ENCODE measurements around the gene IFI27L2.

Gene IFI27L2

DNA sequence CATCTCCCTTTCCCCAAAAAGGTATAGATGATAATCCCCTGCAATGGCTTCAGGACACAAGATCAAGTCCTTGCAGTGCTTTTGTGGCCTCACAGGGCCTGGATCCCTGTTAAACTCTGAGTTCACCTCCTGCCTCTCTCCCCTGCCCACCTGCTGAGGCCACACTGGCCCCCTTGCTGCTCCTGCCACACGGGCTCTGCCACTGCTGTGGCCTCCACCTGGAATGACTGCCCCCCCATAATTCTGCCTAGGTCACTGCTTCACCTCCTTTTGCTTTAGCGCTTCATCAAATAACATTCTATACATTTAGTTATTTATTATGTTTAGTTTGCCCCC lies 19.5 kb downstream of the IFI27L2 start:
- Histone ChIP-seq H3K4me1 (ENCODE audit: control insufficient read depth in 1 of 2, insufficient read depth in 2 of 2, low read length in 2 of 2) (peaks cover 27 to 30% of the 10 kb centered on the region in 2 donors), H3K9ac (ENCODE audit: low read depth in 1 of 2, low read length in 2 of 2) (peak overlapping the region in 1 of 2 donors; percentile 44), H3K9me3 (ENCODE audit: control insufficient read depth in 1 of 2, low read length in 2 of 2) (no peaks in the 10 kb centered on the region), H3K4me3 (ENCODE audit: low read depth in 1 of 2, low read length in 2 of 2) (no peak overlapping the region), H3K36me3 (ENCODE audit: control insufficient read depth in 1 of 2, insufficient read depth in 2 of 2, low read length in 2 of 2) (no peaks in the 10 kb centered on the region), H3K27me3 (ENCODE audit: control insufficient read depth in 1 of 2, insufficient read depth in 2 of 2, low read length in 2 of 2) (no peaks in the 10 kb centered on the region), H3K27ac (ENCODE audit: low read depth, low read length) (no peak overlapping the region)

- H3K36me3 ChIP-seq (ENCODE audit: control insufficient read depth in 1 of 2, insufficient read depth in 2 of 2, low read length in 2 of 2) = no peaks in the 10 kb centered on the region
- no peak overlapping the region for H3K4me3 ChIP-seq (ENCODE audit: low read depth in 1 of 2, low read length in 2 of 2)
- no peaks in the 10 kb centered on the region for H3K9me3 ChIP-seq (ENCODE audit: control insufficient read depth in 1 of 2, low read length in 2 of 2)
- H3K27ac ChIP-seq (ENCODE audit: low read depth, low read length) = no peak overlapping the region
- H3K4me1 ChIP-seq (ENCODE audit: control insufficient read depth in 1 of 2, insufficient read depth in 2 of 2, low read length in 2 of 2) = peaks cover 0 to under 1% of the 10 kb centered on the region in 2 donors
- no peak overlapping the region for H3K9ac ChIP-seq (ENCODE audit: low read depth in 1 of 2, low read length in 2 of 2)
- no peaks in the 10 kb centered on the region for H3K27me3 ChIP-seq (ENCODE audit: control insufficient read depth in 1 of 2, insufficient read depth in 2 of 2, low read length in 2 of 2)
Observed at GRCh38 chr14:94104731-94105130, 24.7 kb downstream of the IFI27L2 start.

DNA sequence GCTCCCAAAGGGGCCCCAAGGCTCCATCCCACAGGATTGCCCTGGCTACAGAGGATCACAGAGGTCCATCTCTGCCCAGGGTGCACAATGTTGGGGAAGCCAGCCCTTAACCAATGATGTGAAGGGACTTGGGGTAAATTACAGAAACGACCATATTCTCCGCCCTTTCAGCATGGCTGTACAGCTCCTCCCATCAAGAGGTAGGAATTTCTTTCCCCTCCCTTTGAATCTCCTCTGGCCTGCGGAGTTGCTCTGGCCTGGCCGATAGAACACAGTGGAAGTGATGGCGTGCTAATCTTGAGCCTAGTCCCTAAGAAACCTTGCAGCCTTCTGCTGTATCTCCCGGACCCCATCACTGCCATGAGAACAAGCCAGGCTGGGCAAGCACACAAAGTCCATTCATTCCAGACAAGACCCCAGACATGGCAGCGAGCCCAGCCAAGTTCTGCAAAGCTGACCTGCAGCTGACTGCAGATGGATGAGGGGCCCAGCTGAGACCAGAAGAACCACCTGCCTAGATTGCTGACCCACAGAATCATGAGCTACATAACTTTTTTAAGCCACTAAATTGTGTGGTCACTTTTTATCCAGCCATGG lies 25.8 kb downstream of the IFI27L2 start:
- no peak overlapping the region for H3K4me3 ChIP-seq (ENCODE audit: low read depth in 1 of 2, low read length in 2 of 2)
- no peaks in the 10 kb centered on the region for H3K36me3 ChIP-seq (ENCODE audit: control insufficient read depth in 1 of 2, insufficient read depth in 2 of 2, low read length in 2 of 2)
- no peaks in the 10 kb centered on the region for H3K4me1 ChIP-seq (ENCODE audit: control insufficient read depth in 1 of 2, insufficient read depth in 2 of 2, low read length in 2 of 2)
- no peaks in the 10 kb centered on the region for H3K9me3 ChIP-seq (ENCODE audit: control insufficient read depth in 1 of 2, low read length in 2 of 2)
- no peaks in the 10 kb centered on the region for H3K27me3 ChIP-seq (ENCODE audit: control insufficient read depth in 1 of 2, insufficient read depth in 2 of 2, low read length in 2 of 2)
- no peak overlapping the region for H3K27ac ChIP-seq (ENCODE audit: low read depth, low read length)
- no peak overlapping the region for H3K9ac ChIP-seq (ENCODE audit: low read depth in 1 of 2, low read length in 2 of 2)

DNA sequence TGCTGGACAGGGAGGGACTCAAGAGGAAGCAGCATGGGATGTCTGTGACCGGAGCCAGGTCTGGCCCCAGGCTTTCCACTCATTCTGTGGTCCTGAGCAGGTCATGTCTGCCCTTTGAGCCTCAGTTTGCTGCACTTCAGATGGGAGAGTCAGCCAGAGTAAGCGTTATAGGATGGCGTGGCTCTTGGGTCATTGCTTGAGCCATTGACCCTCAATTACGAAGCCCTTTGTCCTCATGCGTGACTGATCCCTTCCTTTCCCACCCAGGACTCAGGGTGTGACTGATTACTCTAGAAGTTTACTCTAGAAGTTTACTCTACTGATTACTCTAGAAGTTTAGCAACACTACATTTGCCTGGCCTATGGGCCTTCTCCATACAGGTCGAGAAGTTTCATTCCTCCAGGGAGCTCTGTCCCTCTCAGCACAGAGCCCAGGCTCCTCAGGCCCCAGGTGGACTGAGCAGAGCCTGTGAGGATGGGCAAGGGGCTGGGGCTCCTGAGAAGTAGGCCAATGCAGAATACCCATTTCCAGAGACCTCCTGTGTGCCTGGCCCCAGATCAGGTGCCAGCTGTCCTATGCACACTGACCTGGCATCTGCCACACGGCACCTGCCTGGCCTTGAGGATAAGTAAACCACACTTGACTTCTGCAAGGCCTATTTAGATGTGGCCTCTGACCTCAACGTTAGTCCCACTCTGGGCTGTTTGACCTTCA lies 26.5 kb downstream of the IFI27L2 start:
- Histone ChIP-seq H3K4me1 (ENCODE audit: control insufficient read depth in 1 of 2, insufficient read depth in 2 of 2, low read length in 2 of 2) (no peaks in the 10 kb centered on the region), H3K27me3 (ENCODE audit: control insufficient read depth in 1 of 2, insufficient read depth in 2 of 2, low read length in 2 of 2) (no peaks in the 10 kb centered on the region), H3K9ac (ENCODE audit: low read depth in 1 of 2, low read length in 2 of 2) (no peak overlapping the region), H3K9me3 (ENCODE audit: control insufficient read depth in 1 of 2, low read length in 2 of 2) (no peaks in the 10 kb centered on the region), H3K27ac (ENCODE audit: low read depth, low read length) (no peak overlapping the region), H3K4me3 (ENCODE audit: low read depth in 1 of 2, low read length in 2 of 2) (no peak overlapping the region), H3K36me3 (ENCODE audit: control insufficient read depth in 1 of 2, insufficient read depth in 2 of 2, low read length in 2 of 2) (no peaks in the 10 kb centered on the region)

- no peak overlapping the region for H3K9ac ChIP-seq (ENCODE audit: low read depth in 1 of 2, low read length in 2 of 2)
- no peaks in the 10 kb centered on the region for H3K27me3 ChIP-seq (ENCODE audit: control insufficient read depth in 1 of 2, insufficient read depth in 2 of 2, low read length in 2 of 2)
- no peak overlapping the region for H3K27ac ChIP-seq (ENCODE audit: low read depth, low read length)
- H3K4me1 ChIP-seq (ENCODE audit: control insufficient read depth in 1 of 2, insufficient read depth in 2 of 2, low read length in 2 of 2) = no peaks in the 10 kb centered on the region
- no peaks in the 10 kb centered on the region for H3K9me3 ChIP-seq (ENCODE audit: control insufficient read depth in 1 of 2, low read length in 2 of 2)
- H3K36me3 ChIP-seq (ENCODE audit: control insufficient read depth in 1 of 2, insufficient read depth in 2 of 2, low read length in 2 of 2) = no peaks in the 10 kb centered on the region
- H3K4me3 ChIP-seq (ENCODE audit: low read depth in 1 of 2, low read length in 2 of 2) = no peak overlapping the region
Observed at GRCh38 chr14:94101748-94102147, 27.7 kb downstream of the IFI27L2 start.

DNA sequence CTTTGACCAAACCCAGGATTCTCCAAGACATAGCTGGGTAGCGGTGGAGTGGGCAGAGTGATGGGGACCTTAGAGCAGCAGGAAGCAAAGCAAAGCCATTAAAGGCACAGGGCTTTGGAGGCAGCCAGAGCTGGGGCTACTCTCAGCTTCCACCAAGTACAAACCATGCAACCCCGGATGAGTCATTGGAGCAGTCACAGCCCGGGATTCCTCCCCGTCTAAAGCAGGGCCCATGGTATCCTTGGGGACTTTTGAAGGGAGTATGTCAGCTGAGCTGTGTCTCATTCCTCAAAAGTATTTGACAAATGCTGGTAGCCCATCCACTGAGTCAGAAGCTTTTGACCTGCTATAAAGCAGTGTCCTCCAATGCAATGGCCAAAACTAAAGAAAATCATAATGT lies 28.6 kb downstream of the IFI27L2 start:
- H3K36me3 ChIP-seq (ENCODE audit: control insufficient read depth in 1 of 2, insufficient read depth in 2 of 2, low read length in 2 of 2) = no peaks in the 10 kb centered on the region
- no peaks in the 10 kb centered on the region for H3K4me1 ChIP-seq (ENCODE audit: control insufficient read depth in 1 of 2, insufficient read depth in 2 of 2, low read length in 2 of 2)
- H3K9me3 ChIP-seq (ENCODE audit: control insufficient read depth in 1 of 2, low read length in 2 of 2) = no peaks in the 10 kb centered on the region
- no peaks in the 10 kb centered on the region for H3K27me3 ChIP-seq (ENCODE audit: control insufficient read depth in 1 of 2, insufficient read depth in 2 of 2, low read length in 2 of 2)
- no peak overlapping the region for H3K27ac ChIP-seq (ENCODE audit: low read depth, low read length)
- H3K4me3 ChIP-seq (ENCODE audit: low read depth in 1 of 2, low read length in 2 of 2) = no peak overlapping the region
- H3K9ac ChIP-seq (ENCODE audit: low read depth in 1 of 2, low read length in 2 of 2) = no peak overlapping the region

DNA sequence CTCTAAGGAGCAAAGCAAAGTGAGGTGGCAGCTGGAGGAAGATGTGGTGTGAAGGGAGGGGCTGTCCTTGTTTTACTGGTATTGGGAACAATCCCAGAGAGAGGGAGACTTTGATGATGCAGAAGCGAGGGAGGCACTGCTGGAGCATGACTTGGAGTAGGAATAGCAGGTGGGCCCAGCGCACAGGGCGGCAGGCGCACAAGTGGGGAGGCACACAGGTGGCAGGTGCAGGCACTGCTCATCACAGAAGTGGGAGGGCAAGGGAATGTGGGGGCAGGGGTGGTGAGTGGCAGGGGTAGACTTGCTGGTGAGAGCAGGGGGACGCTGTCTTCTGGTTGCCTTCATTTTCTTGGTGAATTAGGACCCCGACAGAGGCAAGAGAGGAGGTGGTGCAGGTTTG lies 30.4 kb downstream of the IFI27L2 start:
- no peak overlapping the region for H3K27ac ChIP-seq (ENCODE audit: low read depth, low read length)
- H3K36me3 ChIP-seq (ENCODE audit: control insufficient read depth in 1 of 2, insufficient read depth in 2 of 2, low read length in 2 of 2) = no peaks in the 10 kb centered on the region
- H3K4me1 ChIP-seq (ENCODE audit: control insufficient read depth in 1 of 2, insufficient read depth in 2 of 2, low read length in 2 of 2) = no peaks in the 10 kb centered on the region
- H3K27me3 ChIP-seq (ENCODE audit: control insufficient read depth in 1 of 2, insufficient read depth in 2 of 2, low read length in 2 of 2) = no peaks in the 10 kb centered on the region
- no peaks in the 10 kb centered on the region for H3K9me3 ChIP-seq (ENCODE audit: control insufficient read depth in 1 of 2, low read length in 2 of 2)
- H3K9ac ChIP-seq (ENCODE audit: low read depth in 1 of 2, low read length in 2 of 2) = no peak overlapping the region
- no peak overlapping the region for H3K4me3 ChIP-seq (ENCODE audit: low read depth in 1 of 2, low read length in 2 of 2)

GRCh38 chr14:94098326-94098992 lies 30.9 kb downstream of the IFI27L2 start:
- Histone ChIP-seq H3K27ac (ENCODE audit: low read depth, low read length) (no peak overlapping the region), H3K9ac (ENCODE audit: low read depth in 1 of 2, low read length in 2 of 2) (no peak overlapping the region), H3K36me3 (ENCODE audit: control insufficient read depth in 1 of 2, insufficient read depth in 2 of 2, low read length in 2 of 2) (no peaks in the 10 kb centered on the region), H3K4me1 (ENCODE audit: control insufficient read depth in 1 of 2, insufficient read depth in 2 of 2, low read length in 2 of 2) (no peaks in the 10 kb centered on the region), H3K9me3 (ENCODE audit: control insufficient read depth in 1 of 2, low read length in 2 of 2) (no peaks in the 10 kb centered on the region), H3K4me3 (ENCODE audit: low read depth in 1 of 2, low read length in 2 of 2) (no peak overlapping the region), H3K27me3 (ENCODE audit: control insufficient read depth in 1 of 2, insufficient read depth in 2 of 2, low read length in 2 of 2) (no peaks in the 10 kb centered on the region)

- Histone ChIP-seq H3K4me1 (ENCODE audit: control insufficient read depth in 1 of 2, insufficient read depth in 2 of 2, low read length in 2 of 2) (no peaks in the 10 kb centered on the region), H3K36me3 (ENCODE audit: control insufficient read depth in 1 of 2, insufficient read depth in 2 of 2, low read length in 2 of 2) (no peaks in the 10 kb centered on the region), H3K9me3 (ENCODE audit: control insufficient read depth in 1 of 2, low read length in 2 of 2) (no peaks in the 10 kb centered on the region), H3K27me3 (ENCODE audit: control insufficient read depth in 1 of 2, insufficient read depth in 2 of 2, low read length in 2 of 2) (no peaks in the 10 kb centered on the region), H3K9ac (ENCODE audit: low read depth in 1 of 2, low read length in 2 of 2) (no peak overlapping the region), H3K27ac (ENCODE audit: low read depth, low read length) (no peak overlapping the region), H3K4me3 (ENCODE audit: low read depth in 1 of 2, low read length in 2 of 2) (no peak overlapping the region)
Observed at GRCh38 chr14:94097091-94097490, 32.3 kb downstream of the IFI27L2 start.

DNA sequence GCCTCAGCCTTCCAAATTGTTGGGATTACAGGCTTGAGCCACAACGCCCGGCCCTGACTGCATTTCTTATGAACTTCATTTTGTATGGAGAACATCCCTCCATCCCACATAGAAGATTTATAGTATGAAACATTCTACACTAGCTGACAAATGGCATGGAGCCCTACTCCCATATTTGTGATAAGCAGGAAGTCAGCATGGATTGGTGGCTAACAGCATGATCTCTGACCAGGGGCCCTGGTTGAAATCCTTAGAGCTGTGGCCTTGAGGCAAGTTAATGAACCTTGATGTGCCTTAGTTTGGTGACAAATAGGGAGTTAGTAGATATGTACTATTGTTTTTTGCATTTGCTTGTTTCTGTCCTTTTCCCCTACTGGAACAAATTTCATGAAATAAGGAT lies 36.0 kb downstream of the IFI27L2 start:
- H3K9me3 ChIP-seq (ENCODE audit: control insufficient read depth in 1 of 2, low read length in 2 of 2) = no peaks in the 10 kb centered on the region
- H3K4me1 ChIP-seq (ENCODE audit: control insufficient read depth in 1 of 2, insufficient read depth in 2 of 2, low read length in 2 of 2) = no peaks in the 10 kb centered on the region
- H3K27ac ChIP-seq (ENCODE audit: low read depth, low read length) = no peak overlapping the region
- no peak overlapping the region for H3K9ac ChIP-seq (ENCODE audit: low read depth in 1 of 2, low read length in 2 of 2)
- no peaks in the 10 kb centered on the region for H3K36me3 ChIP-seq (ENCODE audit: control insufficient read depth in 1 of 2, insufficient read depth in 2 of 2, low read length in 2 of 2)
- H3K27me3 ChIP-seq (ENCODE audit: control insufficient read depth in 1 of 2, insufficient read depth in 2 of 2, low read length in 2 of 2) = no peaks in the 10 kb centered on the region
- H3K4me3 ChIP-seq (ENCODE audit: low read depth in 1 of 2, low read length in 2 of 2) = no peak overlapping the region
